H9 (cell line): ENCODE results near the gene POLH. TPM values are rescaled to one million over a fixed set of nuclear protein-coding genes. Genes with fewer than 3 reads are reported as not detected.

Experiments used
- DNase-seq: peaks from one replicate; pipeline ENCODE4 v3.0.0-alpha.2; 2017
- H2AFZ ChIP-seq: one replicate; pipeline ENCODE4 v1.6.1; 2013; ENCODE audit warnings: mild to moderate bottlenecking, low read length, control low read depth, moderate library complexity
- H2AK5ac ChIP-seq: 2 replicates; pipeline ENCODE4 v1.6.1; 2013; ENCODE audit warnings: low read length, control low read depth, mixed read lengths; ENCODE audit not compliant: insufficient read length
- H2BK120ac ChIP-seq: one replicate; pipeline ENCODE4 v1.6.1; 2013; ENCODE audit warnings: low read depth, mild to moderate bottlenecking, low read length, control low read depth, inconsistent platforms; ENCODE audit not compliant: poor library complexity, severe bottlenecking
- H2BK12ac ChIP-seq: 2 replicates; pipeline ENCODE4 v1.6.1; 2013; ENCODE audit warnings: low read length, control low read depth, mixed read lengths, low read depth; ENCODE audit not compliant: insufficient read length
- H2BK15ac ChIP-seq: 2 replicates; pipeline ENCODE4 v1.6.1; 2013; ENCODE audit warnings: low read depth, low read length, control low read depth
- H2BK20ac ChIP-seq: one replicate; pipeline ENCODE4 v1.6.1; 2013; ENCODE audit warnings: low read depth, mild to moderate bottlenecking, low read length, control low read depth, inconsistent platforms; ENCODE audit not compliant: poor library complexity, severe bottlenecking
- H2BK5ac ChIP-seq: 2 replicates; pipeline ENCODE4 v1.6.1; 2013; ENCODE audit warnings: low read length, control low read depth, mixed read lengths; ENCODE audit not compliant: insufficient read length
- H3K14ac ChIP-seq: 2 replicates; pipeline ENCODE4 v1.6.1; 2013; ENCODE audit warnings: low read length, control low read depth; ENCODE audit not compliant: insufficient read depth
- H3K18ac ChIP-seq: 2 replicates; pipeline ENCODE4 v1.6.1; 2013; ENCODE audit warnings: low read depth, mild to moderate bottlenecking, mixed read lengths, low read length, control low read depth; ENCODE audit not compliant: insufficient read length
- H3K23ac ChIP-seq: 2 replicates; pipeline ENCODE4 v1.6.1; 2013; ENCODE audit warnings: low read length, control low read depth, mixed read lengths, low read depth; ENCODE audit not compliant: insufficient read length
- H3K23me2 ChIP-seq: 2 replicates; pipeline ENCODE4 v1.6.1; 2013; ENCODE audit warnings: low read depth, mild to moderate bottlenecking, mixed read lengths, low read length, control low read depth; ENCODE audit not compliant: insufficient read length, poor library complexity, severe bottlenecking
- H3K27ac ChIP-seq: 2 replicates; pipeline ENCODE4 v1.5.1; 2013; ENCODE audit warnings: low read length, control low read depth, mixed read lengths, low read depth; ENCODE audit not compliant: insufficient read length
- H3K27me3 ChIP-seq: 2 replicates; pipeline ENCODE4 v1.6.1; 2013; ENCODE audit warnings: low read length, control low read depth, inconsistent platforms; ENCODE audit not compliant: insufficient read depth
- H3K4ac ChIP-seq: 2 replicates; pipeline ENCODE4 v1.6.1; 2013; ENCODE audit warnings: low read depth, mild to moderate bottlenecking, control low read depth, inconsistent platforms, low read length, moderate library complexity
- H3K4me1 ChIP-seq: 2 replicates; pipeline ENCODE4 v1.6.1; 2013; ENCODE audit warnings: low read length, control low read depth, inconsistent platforms; ENCODE audit not compliant: insufficient read depth
- H3K4me2 ChIP-seq: 2 replicates; pipeline ENCODE4 v1.6.1; 2013; ENCODE audit warnings: low read length, control low read depth, mixed read lengths; ENCODE audit not compliant: insufficient read length, insufficient read depth
- H3K56ac ChIP-seq: 2 replicates; pipeline ENCODE4 v1.6.1; 2013; ENCODE audit warnings: low read depth, mild to moderate bottlenecking, mixed read lengths, low read length, control low read depth; ENCODE audit not compliant: insufficient read length
- H3K79me1 ChIP-seq: 2 replicates; pipeline ENCODE4 v1.6.1; 2013; ENCODE audit warnings: low read depth, mild to moderate bottlenecking, moderate library complexity, low read length, control low read depth, inconsistent platforms; ENCODE audit not compliant: insufficient read depth, poor library complexity, severe bottlenecking
- H3K79me2 ChIP-seq: 2 replicates; pipeline ENCODE4 v1.6.1; 2013; ENCODE audit warnings: low read length, control low read depth, inconsistent platforms; ENCODE audit not compliant: insufficient read depth
- H3K9ac ChIP-seq: 2 replicates; pipeline ENCODE4 v1.6.1; 2013; ENCODE audit warnings: low read length, control low read depth, mixed read lengths; ENCODE audit not compliant: insufficient read length; ENCODE audit errors: extremely low read depth
- H3K9me3 ChIP-seq: one replicate; pipeline ENCODE4 v1.6.1; 2013; ENCODE audit warnings: low read depth, low read length, inconsistent platforms; ENCODE audit not compliant: control insufficient read depth
- H3T11ph ChIP-seq: one replicate; pipeline ENCODE4 v1.6.1; 2013; ENCODE audit warnings: mild to moderate bottlenecking, low read length, control low read depth, inconsistent platforms
- H4K20me1 ChIP-seq: one replicate; pipeline ENCODE4 v1.6.1; 2013; ENCODE audit not compliant: control insufficient read depth, insufficient read length, insufficient read depth
- H4K5ac ChIP-seq: 2 replicates; pipeline ENCODE4 v1.6.1; 2013; ENCODE audit warnings: low read depth, mild to moderate bottlenecking, mixed read lengths, low read length, control low read depth; ENCODE audit not compliant: insufficient read length
- H4K8ac ChIP-seq: replicated peaks from 2 replicates; pipeline ENCODE4 v1.6.1; 2013; ENCODE audit warnings: low read length, control low read depth, mixed read lengths, low read depth; ENCODE audit not compliant: insufficient read length
- H4K91ac ChIP-seq: 2 replicates; pipeline ENCODE4 v1.6.1; 2013; ENCODE audit warnings: low read depth, mild to moderate bottlenecking, moderate library complexity, mixed read lengths, low read length, control low read depth; ENCODE audit not compliant: insufficient read length
- H3K27ac Mint-ChIP-seq, 3 experiments: 2 replicates in 2 of 3; 3 replicates in 1 of 3; pipeline ENCODE4 v1.8.0; 2020 to 2021; ENCODE audit warnings: mixed read lengths in 3 of 3, mild to moderate bottlenecking in 1 of 3, moderate library complexity in 1 of 3
- H3K27me3 Mint-ChIP-seq: 2 replicates; pipeline ENCODE4 v1.8.0; 2021; ENCODE audit warnings: low read depth, mild to moderate bottlenecking, moderate library complexity, mixed read lengths
- H3K36me3 Mint-ChIP-seq, 3 experiments: 2 replicates in 2 of 3; 3 replicates in 1 of 3; pipeline ENCODE4 v1.8.0; 2020 to 2021; ENCODE audit warnings: low read depth in 3 of 3, mixed read lengths in 3 of 3; ENCODE audit not compliant: insufficient read depth in 1 of 3
- H3K4me1 Mint-ChIP-seq, 2 experiments: 2 replicates each; pipeline ENCODE4 v1.8.0; 2020; ENCODE audit warnings: mixed read lengths in 2 of 2
- H3K4me3 Mint-ChIP-seq, 2 experiments: 2 replicates in 1 of 2; 3 replicates in 1 of 2; pipeline ENCODE4 v1.8.0; 2020 to 2021; ENCODE audit warnings: mild to moderate bottlenecking in 2 of 2, mixed read lengths in 2 of 2, moderate library complexity in 1 of 2
- H3K9me3 Mint-ChIP-seq, 2 experiments: 2 replicates in 1 of 2; 3 replicates in 1 of 2; pipeline ENCODE4 v1.8.0; 2020; ENCODE audit warnings: mild to moderate bottlenecking in 2 of 2, mixed read lengths in 2 of 2, moderate library complexity in 1 of 2
- WGBS: extraction: QIAGEN DNeasy Blood & Tissue Kit; methylation state at CpG from one replicate; pipeline ENCODE4 v1.1.7; 2013; ENCODE audit warnings: missing lambda C conversion rate, low lambda C conversion rate, mixed read lengths; ENCODE audit not compliant: insufficient read length; ENCODE audit errors: extremely low coverage; 5-methylcytosine and 5-hydroxymethylcytosine counted together
- total RNA-seq: library from RNA; stranded (reverse); gene quantifications from 2 replicates; pipeline ENCODE4 v1.2.1, GENCODE V29; 2021
- TF ChIP-seq, protein P1 (sequence below): fragments of 200-600 bp; sonication (generic); conservative IDR thresholded peaks from 3 replicates; pipeline ENCODE4 v1.8.0; 2021; ENCODE audit warnings: antibody characterized with exemption, mild to moderate bottlenecking

Gene POLH
- total RNA-seq, 1 experiment from 2014 or later: 12.6 TPM

DNA sequence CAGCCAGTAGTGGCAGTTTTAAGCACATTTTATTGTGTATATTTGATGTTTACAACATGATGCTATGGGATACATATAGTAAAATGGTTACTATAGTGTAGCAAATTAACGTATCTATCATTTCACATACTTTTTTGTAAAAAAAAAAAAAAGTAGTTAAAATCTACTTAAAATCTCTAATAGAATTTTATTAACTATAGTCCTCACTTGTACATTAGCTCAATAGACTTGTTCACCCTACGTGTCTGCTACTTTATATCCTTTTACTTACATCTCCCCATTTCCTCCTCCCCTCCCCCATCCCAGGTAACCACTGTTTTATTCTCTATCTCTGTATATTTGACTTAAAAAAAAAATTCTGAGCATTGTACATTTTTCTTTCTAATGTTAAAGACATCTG is 30.0 kb downstream of the POLH start:
- Histone ChIP-seq H2BK12ac (no peak overlapping the region), H2BK120ac (no peak overlapping the region), H2BK20ac (no peak overlapping the region), H2BK15ac (no peak overlapping the region), H4K20me1 (no peaks in the 10 kb centered on the region), H3K56ac (no peak overlapping the region), H3K9me3 (no peaks in the 10 kb centered on the region), H2AFZ (no peak overlapping the region), H3K4me1 (no peaks in the 10 kb centered on the region), H2AK5ac (no peak overlapping the region), H3K4me2 (no peak overlapping the region), H3K27ac (no peak overlapping the region), H3K18ac (no peak overlapping the region), H3K4ac (no peak overlapping the region), H3K79me1 (no peaks in the 10 kb centered on the region), H3K23me2 (no peaks in the 10 kb centered on the region), H4K5ac (no peak overlapping the region), H4K8ac (no peak overlapping the region), H3K23ac (no peak overlapping the region), H3K79me2 (no peaks in the 10 kb centered on the region), H3K14ac (no peak overlapping the region), H3K27me3 (no peaks in the 10 kb centered on the region), H2BK5ac (no peak overlapping the region), H3T11ph (no peak overlapping the region), H4K91ac (no peak overlapping the region), H3K9ac (no peak overlapping the region)
- TF ChIP-seq, protein P1, sequence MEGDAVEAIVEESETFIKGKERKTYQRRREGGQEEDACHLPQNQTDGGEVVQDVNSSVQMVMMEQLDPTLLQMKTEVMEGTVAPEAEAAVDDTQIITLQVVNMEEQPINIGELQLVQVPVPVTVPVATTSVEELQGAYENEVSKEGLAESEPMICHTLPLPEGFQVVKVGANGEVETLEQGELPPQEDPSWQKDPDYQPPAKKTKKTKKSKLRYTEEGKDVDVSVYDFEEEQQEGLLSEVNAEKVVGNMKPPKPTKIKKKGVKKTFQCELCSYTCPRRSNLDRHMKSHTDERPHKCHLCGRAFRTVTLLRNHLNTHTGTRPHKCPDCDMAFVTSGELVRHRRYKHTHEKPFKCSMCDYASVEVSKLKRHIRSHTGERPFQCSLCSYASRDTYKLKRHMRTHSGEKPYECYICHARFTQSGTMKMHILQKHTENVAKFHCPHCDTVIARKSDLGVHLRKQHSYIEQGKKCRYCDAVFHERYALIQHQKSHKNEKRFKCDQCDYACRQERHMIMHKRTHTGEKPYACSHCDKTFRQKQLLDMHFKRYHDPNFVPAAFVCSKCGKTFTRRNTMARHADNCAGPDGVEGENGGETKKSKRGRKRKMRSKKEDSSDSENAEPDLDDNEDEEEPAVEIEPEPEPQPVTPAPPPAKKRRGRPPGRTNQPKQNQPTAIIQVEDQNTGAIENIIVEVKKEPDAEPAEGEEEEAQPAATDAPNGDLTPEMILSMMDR: no peak
- DNase-seq: no peak
- no peaks in the 10 kb centered on the region for H3K27me3 Mint-ChIP-seq
- no peak overlapping the region for H3K4me3 Mint-ChIP-seq
- WGBS: no CpG with 5 or more reads among the region's 2 CpGs
- no peaks in the 10 kb centered on the region for H3K4me1 Mint-ChIP-seq
- no peak overlapping the region; a peak in 1 of 7 replicates for H3K27ac Mint-ChIP-seq
- no peaks in the 10 kb centered on the region for H3K9me3 Mint-ChIP-seq
- H3K36me3 Mint-ChIP-seq: peaks cover 0 to 51% (median 23%) of the 10 kb centered on the region in 3 experiments; a peak in 4 of 7 replicates
